Left ventricle myocardium inferior (tissue), 1 donor: Measurements from ENCODE around the gene FGF12. TPM values are rescaled to one million over a fixed set of nuclear protein-coding genes. Genes with fewer than 3 reads are reported as not detected.
"Not testable (repeated sequence)": the region's sequence is repeated elsewhere in the genome, so short reads cannot be mapped to it uniquely, and the experiment has no call there.

Experiments used
- DNase-seq: peaks from one replicate; pipeline ENCODE4 v3.0.0-alpha.2; 2020
- H3K27ac ChIP-seq: fragments of 200-600 bp; replicated peaks from 2 replicates; pipeline ENCODE4 v1.8.0; 2021
- H3K27me3 ChIP-seq: fragments of 200-600 bp; 2 replicates; pipeline ENCODE4 v1.8.0; 2021; ENCODE audit warnings: low read depth
- H3K36me3 ChIP-seq: fragments of 200-600 bp; 2 replicates; pipeline ENCODE4 v1.8.0; 2021
- H3K4me1 ChIP-seq: fragments of 200-600 bp; 2 replicates; pipeline ENCODE4 v1.8.0; 2021
- H3K4me3 ChIP-seq: fragments of 200-600 bp; 2 replicates; pipeline ENCODE4 v1.8.0; 2021; ENCODE audit warnings: mild to moderate bottlenecking, moderate library complexity
- H3K9me3 ChIP-seq: fragments of 200-600 bp; replicated peaks from 2 replicates; pipeline ENCODE4 v1.8.0; 2021
- CTCF ChIP-seq: fragments of 200-600 bp; IDR thresholded peaks from 2 replicates; pipeline ENCODE4 v1.8.0; 2021; ENCODE audit warnings: antibody characterized with exemption, mild to moderate bottlenecking, borderline replicate concordance
- intact Hi-C: fragments of 100-400 bp; cut with micrococcal nuclease; formaldehyde crosslinking; loops from one replicate; pipeline ENCODE4 v1.11.0; 2022
- total RNA-seq: library from RNA; stranded (reverse); fragmentation: NEBNext Ultra II Directional; extraction: Animal tissue kit (Norgen Biotek cat#: 25700); gene quantifications from one replicate; pipeline ENCODE4 v1.2.1, GENCODE V29; 2021
- donor health status: DM: no; HTN: yes; CAD: no; lungs with severe emphysema.

Gene FGF12
- total RNA-seq, 1 donor from 2014 or later, result 325 TPM

- intact Hi-C loops, result no loop called here
Observed at GRCh38 chr3:192747746-192748145, 20.4 kb upstream of the FGF12 start.

GRCh38 chr3:192747145-192747544 lies 19.8 kb upstream of the FGF12 start:
- H3K4me1 ChIP-seq, result no peaks in the 10 kb centered on the region
- no peaks in the 10 kb centered on the region for H3K36me3 ChIP-seq
- intact Hi-C loops, result no loop called here
- H3K27me3 ChIP-seq, result no peaks in the 10 kb centered on the region
- TF ChIP-seq CTCF, result no peak
- DNase-seq, result no peak
- H3K9me3 ChIP-seq, result no peaks in the 10 kb centered on the region
- H3K4me3 ChIP-seq, result no peak overlapping the region
- H3K27ac ChIP-seq, result no peak overlapping the region

More at GRCh38 chr3:192747746-192748145, 20.4 kb upstream of the FGF12 start:
- no peaks in the 10 kb centered on the region for H3K36me3 ChIP-seq
- H3K4me3 ChIP-seq, result no peak overlapping the region
- no peaks in the 10 kb centered on the region for H3K4me1 ChIP-seq
- H3K27me3 ChIP-seq, result no peaks in the 10 kb centered on the region
- TF ChIP-seq CTCF, result no peak
- H3K27ac ChIP-seq, result no peak overlapping the region
- no peaks in the 10 kb centered on the region for H3K9me3 ChIP-seq
- no peak for DNase-seq

- DNase-seq, result no peak
- intact Hi-C loops, result no loop called here
- TF ChIP-seq CTCF, result no peak
- no peak overlapping the region for H3K27ac ChIP-seq
- H3K9me3 ChIP-seq, result no peaks in the 10 kb centered on the region
- no peaks in the 10 kb centered on the region for H3K36me3 ChIP-seq
- no peaks in the 10 kb centered on the region for H3K27me3 ChIP-seq
- no peaks in the 10 kb centered on the region for H3K4me1 ChIP-seq
- no peak overlapping the region for H3K4me3 ChIP-seq
Observed at GRCh38 chr3:192745150-192745549, 17.8 kb upstream of the FGF12 start.

GRCh38 chr3:192744604-192745003 lies 17.3 kb upstream of the FGF12 start:
- H3K4me1 ChIP-seq, DNase-seq, H3K4me3 ChIP-seq, intact Hi-C loops, H3K9me3 ChIP-seq, H3K36me3 ChIP-seq, H3K27me3 ChIP-seq, H3K27ac ChIP-seq: not testable (repeated sequence)

- Histone ChIP-seq H3K9me3 (no peaks in the 10 kb centered on the region), H3K27ac (no peak overlapping the region), H3K36me3 (no peaks in the 10 kb centered on the region), H3K4me1 (peaks cover 6% of the 10 kb centered on the region), H3K27me3 (no peaks in the 10 kb centered on the region), H3K4me3 (no peak overlapping the region)
- DNase-seq, result no peak
- TF ChIP-seq CTCF, result no peak
- intact Hi-C loops, result no loop called here
Observed at GRCh38 chr3:192737506-192737905, 10.2 kb upstream of the FGF12 start.

GRCh38 chr3:192731233-192731632 lies 3.9 kb upstream of the FGF12 start:
- no peak for TF ChIP-seq CTCF
- no peaks in the 10 kb centered on the region for H3K36me3 ChIP-seq
- intact Hi-C loops, result no loop called here
- no peaks in the 10 kb centered on the region for H3K9me3 ChIP-seq
- H3K27me3 ChIP-seq, result no peaks in the 10 kb centered on the region
- H3K4me1 ChIP-seq, result peaks cover 26% of the 10 kb centered on the region
- no peak overlapping the region for H3K27ac ChIP-seq
- no peak overlapping the region for H3K4me3 ChIP-seq
- no peak for DNase-seq
